A673 (cell line): ENCODE measurements around the gene BBS7. TPM values are rescaled to one million over a fixed set of nuclear protein-coding genes. Genes with fewer than 3 reads are reported as not detected.

ENCODE experiments used
- BruUV-seq: library from RNA; stranded (reverse); fragments of 400-500 nt; replicated peaks from 2 replicates; lab custom pipeline; 2021; lab: Mats Ljungman, UMichigan
- CTCF ChIA-PET: fragments of 300-600 bp; sonication (Branson Sonifier 250); formaldehyde crosslinking; loops from one replicate; lab custom pipeline; 2022; ENCODE audit warnings: antibody characterized with exemption; lab: Charles Lee
- POLR2A ChIA-PET: fragments of 300-600 bp; sonication (Branson Sonifier 250); formaldehyde crosslinking; loops from one replicate; lab custom pipeline; 2022; ENCODE audit warnings: antibody characterized with exemption; ENCODE audit not compliant: low non-redundant PET; lab: Charles Lee
- DNase-seq: peaks from one replicate; pipeline ENCODE4 v3.0.0-alpha.2; 2015; ENCODE audit warnings: low spot score
- H3K27ac ChIP-seq: fragments of 200-600 bp; sonication (generic); 2 replicates; pipeline ENCODE4 v1.5.1; 2016; ENCODE audit warnings: mixed run types, low read depth, mild to moderate bottlenecking, mixed read lengths, antibody characterized with exemption, low read length; ENCODE audit not compliant: poor library complexity, severe bottlenecking
- H3K27me3 ChIP-seq: fragments of 200-600 bp; sonication (generic); replicated peaks from 2 replicates; pipeline ENCODE4 v1.6.1; 2017; ENCODE audit warnings: mixed run types, low read depth, mild to moderate bottlenecking, mixed read lengths, antibody characterized with exemption, low read length; ENCODE audit not compliant: insufficient read depth, poor library complexity
- H3K36me3 ChIP-seq: fragments of 200-600 bp; sonication (generic); 2 replicates; pipeline ENCODE4 v1.6.1; 2016; ENCODE audit warnings: mixed run types, mild to moderate bottlenecking, mixed read lengths, antibody characterized with exemption, low read length; ENCODE audit not compliant: insufficient read depth, poor library complexity, severe bottlenecking
- H3K4me1 ChIP-seq: fragments of 200-600 bp; sonication (generic); 2 replicates; pipeline ENCODE4 v1.6.1; 2017; ENCODE audit warnings: mixed run types, mild to moderate bottlenecking, mixed read lengths, antibody characterized with exemption, low read length; ENCODE audit not compliant: insufficient read depth, poor library complexity, severe bottlenecking
- H3K4me3 ChIP-seq: fragments of 200-600 bp; sonication (generic); 2 replicates; pipeline ENCODE4 v1.5.1; 2016; ENCODE audit warnings: low read depth, mixed run types, mild to moderate bottlenecking, mixed read lengths, low read length; ENCODE audit not compliant: poor library complexity, severe bottlenecking
- H3K9me3 ChIP-seq: fragments of 200-600 bp; sonication (generic); 2 replicates; pipeline ENCODE4 v1.6.1; 2016; ENCODE audit warnings: mixed run types, low read depth, mild to moderate bottlenecking, mixed read lengths, antibody characterized with exemption, low read length; ENCODE audit not compliant: poor library complexity, severe bottlenecking
- EZH2 ChIP-seq: fragments of 200-600 bp; sonication (generic); IDR thresholded peaks from 2 replicates; pipeline ENCODE4 v1.6.1; 2017; ENCODE audit warnings: borderline replicate concordance, low read depth, mild to moderate bottlenecking, mixed read lengths, antibody characterized with exemption, low read length; ENCODE audit not compliant: poor library complexity, severe bottlenecking
- intact Hi-C: fragments of 100-400 bp; cut with micrococcal nuclease; formaldehyde crosslinking; loops from one replicate; pipeline ENCODE4 v1.10.0; 2022; ENCODE audit not compliant: unreplicated experiment
- total RNA-seq: library from RNA; stranded (reverse); gene quantifications from 2 replicates; pipeline ENCODE4 v1.2.3, GENCODE V29; 2021
- TF ChIP-seq, protein P1 (sequence below): fragments of 300-800, 200-600 bp; sonication (generic); conservative IDR thresholded peaks from 2 replicates; pipeline ENCODE4 v1.5.1; 2017; ENCODE audit warnings: low read depth, mild to moderate bottlenecking, antibody characterized with exemption, low read length, moderate library complexity, mixed read lengths

BBS7 gene
- total RNA-seq, 1 experiment from 2014 or later: 26.7 TPM

- peak; percentile 99 for DNase-seq
- BruUV-seq: no TSS peak
- ChIA-PET POLR2A (interaction anchor here (0.7 kb wide), 1 partner anchor 46 kb away, joined by 8 read pairs; the partner anchor contains the start of gene BBS7), CTCF (no interaction called here)
- Histone ChIP-seq H3K27ac (peak within 1 kb of the TSS; percentile 92), H3K36me3 (peaks cover 39% of the 10 kb centered on the region), H3K4me1 (peaks cover 22% of the 10 kb centered on the region), H3K27me3 (no peaks in the 10 kb centered on the region), H3K9me3 (no peaks in the 10 kb centered on the region), H3K4me3 (peak within 1 kb of the TSS; percentile 96)
- intact Hi-C loops: loop anchor here (5.0 kb wide), 1 partner anchor 754 kb away; no protein-coding TSS in a partner anchor
- TF ChIP-seq, protein P1, sequence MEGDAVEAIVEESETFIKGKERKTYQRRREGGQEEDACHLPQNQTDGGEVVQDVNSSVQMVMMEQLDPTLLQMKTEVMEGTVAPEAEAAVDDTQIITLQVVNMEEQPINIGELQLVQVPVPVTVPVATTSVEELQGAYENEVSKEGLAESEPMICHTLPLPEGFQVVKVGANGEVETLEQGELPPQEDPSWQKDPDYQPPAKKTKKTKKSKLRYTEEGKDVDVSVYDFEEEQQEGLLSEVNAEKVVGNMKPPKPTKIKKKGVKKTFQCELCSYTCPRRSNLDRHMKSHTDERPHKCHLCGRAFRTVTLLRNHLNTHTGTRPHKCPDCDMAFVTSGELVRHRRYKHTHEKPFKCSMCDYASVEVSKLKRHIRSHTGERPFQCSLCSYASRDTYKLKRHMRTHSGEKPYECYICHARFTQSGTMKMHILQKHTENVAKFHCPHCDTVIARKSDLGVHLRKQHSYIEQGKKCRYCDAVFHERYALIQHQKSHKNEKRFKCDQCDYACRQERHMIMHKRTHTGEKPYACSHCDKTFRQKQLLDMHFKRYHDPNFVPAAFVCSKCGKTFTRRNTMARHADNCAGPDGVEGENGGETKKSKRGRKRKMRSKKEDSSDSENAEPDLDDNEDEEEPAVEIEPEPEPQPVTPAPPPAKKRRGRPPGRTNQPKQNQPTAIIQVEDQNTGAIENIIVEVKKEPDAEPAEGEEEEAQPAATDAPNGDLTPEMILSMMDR: 0 out of 2 replicates have a peak, but pooled peaks have one; percentile 12
- no peak for TF ChIP-seq EZH2
Measured at GRCh38 chr4:121823505-121824170, 46.6 kb downstream of the BBS7 start, which contains the start of gene CCNA2. TSS of gene CCNA2 (minus strand) at chr4:121823883. CDS start at chr4:121823628, 255 bp downstream.

DNA sequence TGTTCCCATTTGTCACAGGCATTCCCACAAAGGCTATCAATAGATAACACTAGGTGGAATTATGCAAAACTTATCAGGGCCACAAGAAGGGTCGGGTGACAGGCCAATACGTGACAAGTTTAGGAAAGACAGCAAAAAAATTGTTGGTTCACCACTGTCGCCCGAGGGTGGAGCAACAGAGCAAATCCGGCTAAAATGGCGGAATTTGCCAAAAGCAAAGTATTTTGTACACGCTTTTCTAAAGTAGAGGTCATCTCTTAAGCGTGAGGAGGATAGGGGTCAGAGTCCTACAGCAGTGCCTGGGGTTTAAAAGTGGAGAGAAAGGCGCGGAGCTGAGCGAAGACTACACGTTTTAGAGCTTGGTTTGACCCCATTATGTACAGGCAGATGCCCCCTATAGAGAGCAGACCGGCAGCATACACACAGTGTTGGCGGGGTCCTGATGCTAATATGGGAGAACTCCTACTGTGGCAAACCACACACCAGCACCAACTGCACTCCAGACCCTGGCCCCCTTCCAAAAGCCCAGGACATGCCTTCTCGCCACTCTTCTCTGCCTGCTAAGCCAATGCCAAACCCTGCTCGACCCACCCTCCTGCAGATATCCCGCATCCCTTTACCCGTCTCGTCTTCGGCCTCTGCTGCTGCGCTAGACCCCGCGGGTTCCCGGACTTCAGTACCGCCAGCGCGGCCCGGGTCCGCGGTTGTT, 47.3 kb downstream of the BBS7 start:
- Histone ChIP-seq H3K4me1 (peaks cover 22% of the 10 kb centered on the region), H3K4me3 (peak overlapping the region; percentile 96), H3K27me3 (no peaks in the 10 kb centered on the region), H3K36me3 (peaks cover 46% of the 10 kb centered on the region), H3K9me3 (no peaks in the 10 kb centered on the region), H3K27ac (peak overlapping the region; percentile 92)
- intact Hi-C loops: loop anchor here (5.0 kb wide), 1 partner anchor 754 kb away; no protein-coding TSS in a partner anchor
- peak; percentile 75 for DNase-seq
- no peak for TF ChIP-seq EZH2
- TF ChIP-seq, protein P1: peak; percentile 38
- POLR2A ChIA-PET: interaction anchor here (0.6 kb wide), 1 partner anchor 518 kb away, joined by 3 read pairs; no protein-coding TSS in a partner anchor
- CTCF ChIA-PET: no interaction called here
- TSS peak; percentile 36 for BruUV-seq

DNA sequence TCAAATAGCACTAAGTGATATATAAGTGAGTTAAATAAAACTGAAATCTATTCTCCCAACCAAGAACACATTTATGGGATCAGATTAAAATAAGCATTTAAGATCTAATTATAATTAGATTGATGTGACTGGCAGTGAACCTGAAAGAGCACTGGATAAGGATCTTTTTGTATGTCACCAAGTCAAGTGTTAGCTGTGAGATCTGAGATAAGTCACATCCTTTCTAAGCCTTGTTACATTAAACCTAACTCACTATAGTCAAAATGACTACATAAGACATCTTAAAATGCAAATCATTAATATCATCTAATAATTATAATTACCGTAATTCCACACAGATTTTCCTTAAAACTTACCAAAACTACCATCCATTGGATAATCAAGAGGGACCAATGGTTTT, 48.2 kb downstream of the BBS7 start:
- peaks cover 55% of the 10 kb centered on the region for H3K36me3 ChIP-seq
- BruUV-seq: no TSS peak
- intact Hi-C loops: loop anchor here (5.0 kb wide), 1 partner anchor 755 kb away; no protein-coding TSS in a partner anchor
- H3K4me3 ChIP-seq: peak overlapping the region; percentile 96
- H3K27ac ChIP-seq: no peak overlapping the region
- H3K9me3 ChIP-seq: no peaks in the 10 kb centered on the region
- no peak for DNase-seq
- H3K4me1 ChIP-seq: peaks cover 22% of the 10 kb centered on the region
- ChIA-PET POLR2A (no interaction called here), CTCF (no interaction called here)
- no peaks in the 10 kb centered on the region for H3K27me3 ChIP-seq
- TF ChIP-seq, protein P1: no peak
- TF ChIP-seq EZH2: no peak
